GM21515 (cell line): ENCODE results near the gene DTD2.

Source experiments
- ATAC-seq: cut with Tn5 transposase; IDR thresholded peaks from one replicate; pipeline ENCODE4 v1.9.1; 2021; ENCODE audit not compliant: unreplicated experiment

DTD2 gene

GRCh38 chr14:31408421-31408820, 48.9 kb downstream of the DTD2 start:
- no peak for ATAC-seq

DNA sequence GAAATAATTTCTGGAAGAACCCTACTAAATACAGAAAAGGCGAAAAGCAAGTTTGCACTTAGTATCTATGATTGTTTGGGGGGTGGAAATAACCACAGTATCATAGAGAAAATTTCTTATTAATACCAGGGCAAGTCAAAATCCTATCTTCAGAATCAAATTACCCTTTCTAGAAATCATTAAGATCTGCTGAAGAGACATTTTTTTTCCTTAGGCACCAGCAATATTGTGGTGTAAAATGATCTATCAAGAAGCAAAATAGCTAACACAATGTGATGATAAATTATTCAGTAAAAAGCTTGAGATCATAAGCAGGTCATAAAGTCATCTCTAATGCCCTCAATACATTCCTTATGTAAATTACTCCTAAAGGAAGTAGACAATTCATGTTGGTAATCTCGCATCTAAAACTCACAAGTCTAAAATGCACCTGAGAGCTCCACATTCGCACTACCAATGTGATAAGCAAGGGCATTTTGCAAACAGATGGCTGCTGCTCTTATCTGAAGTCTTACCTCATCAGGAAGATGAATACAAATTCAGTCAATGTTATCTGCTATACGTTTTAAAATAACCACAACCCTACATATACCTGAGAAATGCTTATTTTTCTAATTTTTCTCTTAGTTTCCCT, 51.6 kb downstream of the DTD2 start:
- no peak for ATAC-seq

DNA sequence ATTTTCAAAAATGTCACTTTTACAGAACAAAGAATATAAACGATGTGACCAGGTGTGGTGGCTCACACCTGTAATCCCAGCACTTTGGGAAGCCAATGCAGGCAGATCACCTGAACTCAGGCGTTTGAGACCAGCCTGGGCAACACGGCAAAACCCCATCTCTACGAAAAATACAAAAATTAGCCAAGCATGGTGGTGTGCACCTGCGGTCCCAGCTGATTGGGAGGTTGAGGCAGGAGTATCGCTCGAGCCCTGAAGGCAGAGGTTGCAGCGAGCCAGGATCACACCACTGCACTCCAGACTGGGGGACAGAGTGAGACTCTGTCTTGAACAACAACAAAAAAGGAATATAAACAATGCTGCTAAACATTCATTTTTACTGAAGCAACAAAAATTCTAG, 52.2 kb downstream of the DTD2 start:
- no peak for ATAC-seq

DNA sequence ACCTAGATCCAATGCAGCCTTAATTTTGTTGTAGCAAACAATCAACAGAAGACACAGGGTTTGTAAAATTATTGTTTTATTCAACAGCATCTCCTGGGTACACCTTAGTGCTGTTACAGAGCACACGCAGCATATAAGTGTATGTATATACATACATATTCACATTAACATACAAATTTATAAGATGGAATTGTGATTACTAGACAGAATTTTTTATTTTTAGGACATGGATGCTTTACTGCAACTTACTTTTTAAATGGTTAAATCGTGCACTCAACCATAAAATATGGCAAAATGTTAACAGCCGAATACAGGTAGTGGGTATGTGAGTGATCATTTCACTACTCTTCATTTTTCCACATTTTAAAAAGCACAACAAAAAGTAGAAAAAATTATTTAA, 53.6 kb downstream of the DTD2 start:
- ATAC-seq, result no peak

- no peak for ATAC-seq
These were observed 54.4 kb downstream of the DTD2 start for GRCh38 chr14:31402764-31403439.

DNA sequence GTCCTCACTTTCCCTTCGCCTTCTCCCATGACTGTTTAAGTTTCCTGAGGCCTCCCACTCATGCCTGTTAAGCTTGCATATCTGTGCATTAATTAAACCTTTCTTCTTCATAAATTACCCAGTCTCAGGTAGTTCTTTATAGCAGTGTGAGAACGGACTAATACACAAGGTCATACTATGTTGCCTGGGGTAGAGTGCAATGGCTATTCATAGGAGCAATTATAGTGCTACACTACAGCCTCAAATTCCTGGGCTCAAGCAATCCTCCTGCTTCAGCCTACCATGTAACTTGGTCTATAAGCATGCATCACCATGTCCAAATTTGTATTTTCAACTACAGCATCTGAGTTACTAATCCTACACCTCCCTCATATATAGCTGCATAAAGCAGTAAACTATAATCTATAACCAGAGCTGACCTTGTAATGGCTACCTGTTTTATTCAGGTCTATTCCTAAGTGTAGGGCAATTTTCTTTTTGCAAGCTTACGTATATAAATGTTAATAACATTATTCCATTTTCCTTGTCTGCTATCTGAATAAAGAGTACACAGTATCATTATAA, 55.9 kb downstream of the DTD2 start:
- no peak for ATAC-seq

GRCh38 chr14:31400031-31400638, 57.2 kb downstream of the DTD2 start:
- no peak for ATAC-seq
